NB4 (cell line): ENCODE data around the gene BOK.

Experiments used
- CTCF ChIP-seq: IDR thresholded peaks from one replicate; pipeline ENCODE4 v1.5.1; 2012; ENCODE audit warnings: low read depth, low read length
- MAX ChIP-seq: IDR thresholded peaks from 2 replicates; pipeline ENCODE4 v1.6.1; 2011; ENCODE audit warnings: low read depth, low read length
- MYC ChIP-seq: IDR thresholded peaks from 2 replicates; pipeline ENCODE4 v1.6.1; 2011; ENCODE audit warnings: low read depth, low read length
- POLR2A ChIP-seq: IDR thresholded peaks from 2 replicates; pipeline ENCODE4 v1.6.1; 2011; ENCODE audit warnings: mild to moderate bottlenecking; ENCODE audit not compliant: insufficient read length; ENCODE audit errors: extremely low read depth

GRCh38 chr2:241522477-241522876, 36.1 kb upstream of the BOK start:
- TF ChIP-seq CTCF (no peak), MAX (no peak), POLR2A (no peak), MYC (no peak)
